ENCODE measurements around the gene THBS2.

THBS2 gene

DNA sequence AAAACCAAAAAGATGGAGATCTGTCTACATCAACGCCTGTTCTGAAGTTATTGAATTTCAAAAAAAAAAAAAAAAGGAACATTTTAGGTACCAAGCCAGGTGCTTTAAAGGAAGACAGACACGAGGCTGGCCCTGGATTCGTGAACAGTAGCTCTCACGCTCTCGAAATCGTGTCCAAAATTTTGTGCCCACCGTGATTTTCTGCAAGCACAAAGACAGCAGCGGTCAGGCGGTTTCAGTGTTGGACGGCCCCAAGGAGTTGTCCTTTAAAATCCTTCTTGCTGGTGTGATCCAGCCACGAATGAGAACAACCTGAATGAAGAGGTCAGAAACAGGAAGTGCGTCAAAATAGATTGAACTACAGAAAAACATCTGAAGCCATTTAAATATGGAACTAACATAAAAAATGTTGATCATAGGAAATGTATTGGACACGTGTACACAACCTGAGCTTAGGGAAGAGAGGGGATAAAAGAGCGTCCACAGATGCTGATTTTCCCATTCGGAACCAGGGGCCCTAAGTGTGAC is 78.2 kb downstream of the THBS2 start:
- Histone ChIP-seq H3K9me3 (ENCODE audit: low read length) (no peaks in the 10 kb centered on the region), H3K27ac (ENCODE audit: low read depth, low read length, poor library complexity, severe bottlenecking) (no peak overlapping the region), H3K9ac (ENCODE audit: low read length) (no peak overlapping the region), H4K20me1 (ENCODE audit: insufficient read depth, low read length) (no peaks in the 10 kb centered on the region), H3K36me3 (ENCODE audit: insufficient read depth, low read length) (no peaks in the 10 kb centered on the region), H2AFZ (ENCODE audit: low read length) (no peak overlapping the region), H3F3A (ENCODE audit: insufficient read depth, low read length) (no peaks in the 10 kb centered on the region), H3K4me2 (ENCODE audit: low read length) (no peak overlapping the region; the same call in 1 of the 2 replicates), H3K79me2 (ENCODE audit: insufficient read depth, low read length) (no peaks in the 10 kb centered on the region), H3K4me1 (ENCODE audit: insufficient read depth, low read length, severe bottlenecking) (no peaks in the 10 kb centered on the region), H3K27me3 (ENCODE audit: insufficient read depth, low read length) (no peaks in the 10 kb centered on the region), H3K9me2 (ENCODE audit: low read depth, low read length) (no peaks in the 10 kb centered on the region), H3K4me3 (ENCODE audit: low read depth, low read length, poor library complexity, severe bottlenecking) (no peak overlapping the region)
- TF ChIP-seq, protein P1, sequence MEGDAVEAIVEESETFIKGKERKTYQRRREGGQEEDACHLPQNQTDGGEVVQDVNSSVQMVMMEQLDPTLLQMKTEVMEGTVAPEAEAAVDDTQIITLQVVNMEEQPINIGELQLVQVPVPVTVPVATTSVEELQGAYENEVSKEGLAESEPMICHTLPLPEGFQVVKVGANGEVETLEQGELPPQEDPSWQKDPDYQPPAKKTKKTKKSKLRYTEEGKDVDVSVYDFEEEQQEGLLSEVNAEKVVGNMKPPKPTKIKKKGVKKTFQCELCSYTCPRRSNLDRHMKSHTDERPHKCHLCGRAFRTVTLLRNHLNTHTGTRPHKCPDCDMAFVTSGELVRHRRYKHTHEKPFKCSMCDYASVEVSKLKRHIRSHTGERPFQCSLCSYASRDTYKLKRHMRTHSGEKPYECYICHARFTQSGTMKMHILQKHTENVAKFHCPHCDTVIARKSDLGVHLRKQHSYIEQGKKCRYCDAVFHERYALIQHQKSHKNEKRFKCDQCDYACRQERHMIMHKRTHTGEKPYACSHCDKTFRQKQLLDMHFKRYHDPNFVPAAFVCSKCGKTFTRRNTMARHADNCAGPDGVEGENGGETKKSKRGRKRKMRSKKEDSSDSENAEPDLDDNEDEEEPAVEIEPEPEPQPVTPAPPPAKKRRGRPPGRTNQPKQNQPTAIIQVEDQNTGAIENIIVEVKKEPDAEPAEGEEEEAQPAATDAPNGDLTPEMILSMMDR (IDR thresholded peaks at IDR 0.05; ENCODE audit: low read length) = no peak
- no peak for TF ChIP-seq EZH2 (IDR thresholded peaks at IDR 0.05; ENCODE audit: borderline replicate concordance, low read length)

DNA sequence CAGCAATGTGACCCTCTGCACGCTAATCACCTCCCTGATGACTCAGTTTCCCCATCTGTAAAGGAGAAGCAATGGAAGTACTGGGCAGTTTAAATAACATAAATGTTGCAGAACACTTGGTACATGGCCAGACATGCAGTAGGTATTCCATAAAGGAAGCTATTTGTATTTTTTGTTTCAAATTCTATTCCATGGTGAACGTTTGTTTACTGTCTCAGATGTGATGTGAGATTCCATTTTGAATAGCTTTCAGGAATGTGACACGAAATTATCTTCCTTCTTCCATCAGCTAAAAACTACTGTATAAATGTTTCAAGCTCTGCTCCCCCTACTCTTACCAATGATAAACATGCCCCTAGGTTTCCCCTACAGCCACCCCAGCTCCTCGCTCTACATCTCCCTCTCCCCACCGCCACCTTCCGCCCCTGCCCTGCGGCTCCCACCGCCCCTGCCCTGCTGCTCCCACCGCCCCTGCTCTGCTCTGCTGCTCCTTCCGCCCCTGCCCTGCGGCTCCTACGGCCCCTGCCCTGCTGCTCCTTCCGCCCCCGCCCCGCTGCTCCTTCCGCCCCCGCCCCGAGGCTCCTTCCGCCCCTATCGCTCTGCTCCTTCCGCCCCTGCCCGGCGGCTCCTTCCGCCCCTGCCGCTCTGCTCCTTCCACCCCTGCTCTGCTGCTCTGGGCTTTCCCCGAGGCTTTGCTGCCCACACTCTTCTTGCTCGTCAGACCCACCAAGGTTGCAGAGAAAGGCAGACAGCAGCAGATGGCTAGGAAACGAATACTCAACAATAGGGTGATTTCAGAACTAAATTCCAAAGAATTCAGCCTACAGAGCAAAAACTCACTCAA is 78.9 kb downstream of the THBS2 start:
- Histone ChIP-seq H3K4me1 (ENCODE audit: insufficient read depth, low read length, severe bottlenecking) (no peaks in the 10 kb centered on the region), H3K9ac (ENCODE audit: low read length) (no peak overlapping the region), H3K9me2 (ENCODE audit: low read depth, low read length) (no peaks in the 10 kb centered on the region), H3F3A (ENCODE audit: insufficient read depth, low read length) (no peaks in the 10 kb centered on the region), H3K27me3 (ENCODE audit: insufficient read depth, low read length) (no peaks in the 10 kb centered on the region), H3K4me2 (ENCODE audit: low read length) (no peak overlapping the region; the same call in 1 of the 2 replicates), H3K36me3 (ENCODE audit: insufficient read depth, low read length) (no peaks in the 10 kb centered on the region), H3K79me2 (ENCODE audit: insufficient read depth, low read length) (no peaks in the 10 kb centered on the region), H3K27ac (ENCODE audit: low read depth, low read length, poor library complexity, severe bottlenecking) (no peak overlapping the region), H3K9me3 (ENCODE audit: low read length) (no peaks in the 10 kb centered on the region), H4K20me1 (ENCODE audit: insufficient read depth, low read length) (no peaks in the 10 kb centered on the region), H2AFZ (ENCODE audit: low read length) (no peak overlapping the region), H3K4me3 (ENCODE audit: low read depth, low read length, poor library complexity, severe bottlenecking) (no peak overlapping the region)
- TF ChIP-seq, protein P1 (IDR thresholded peaks at IDR 0.05; ENCODE audit: low read length) = no peak
- no peak for TF ChIP-seq EZH2 (IDR thresholded peaks at IDR 0.05; ENCODE audit: borderline replicate concordance, low read length)

DNA sequence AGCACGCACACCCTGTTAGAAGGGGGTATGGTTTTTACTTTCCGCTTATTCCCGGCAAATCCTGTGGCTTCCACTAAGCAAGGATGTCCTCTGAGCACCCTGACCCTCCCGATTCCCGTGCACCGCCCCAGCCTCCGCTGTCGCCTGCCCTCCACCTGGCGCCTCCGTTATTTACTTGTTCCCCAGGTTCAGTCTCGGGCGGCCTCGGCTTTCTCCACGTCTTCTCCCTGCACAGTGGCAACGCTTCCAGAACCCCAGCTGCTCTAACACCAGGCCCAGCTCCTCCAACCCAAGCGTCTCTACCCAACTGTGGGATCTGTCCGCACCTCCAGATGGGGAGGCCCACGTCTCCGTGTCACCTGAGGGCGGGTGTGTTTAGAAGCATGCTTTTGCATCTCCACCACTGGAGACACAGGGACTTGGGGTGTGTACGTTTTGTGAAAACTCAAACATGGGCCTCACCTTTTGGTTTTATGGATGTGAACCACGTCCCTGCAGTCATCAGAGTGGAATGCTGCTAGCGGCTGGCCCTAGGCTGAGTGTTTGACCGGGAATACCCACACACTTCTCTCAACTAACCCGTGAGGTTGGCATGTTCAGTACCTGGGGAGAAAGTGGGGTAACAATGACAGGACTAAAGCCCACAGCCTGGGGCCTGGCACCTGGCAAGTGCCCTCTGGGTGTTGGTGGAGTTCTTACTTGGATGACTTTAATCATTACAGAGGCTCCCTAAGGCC is 79.9 kb downstream of the THBS2 start:
- H3K4me3 ChIP-seq (ENCODE audit: low read depth, low read length, poor library complexity, severe bottlenecking) = no peak overlapping the region
- no peak overlapping the region for H3K27ac ChIP-seq (ENCODE audit: low read depth, low read length, poor library complexity, severe bottlenecking)
- H3F3A ChIP-seq (ENCODE audit: insufficient read depth, low read length) = no peaks in the 10 kb centered on the region
- H4K20me1 ChIP-seq (ENCODE audit: insufficient read depth, low read length) = no peaks in the 10 kb centered on the region
- no peak overlapping the region for H3K9ac ChIP-seq (ENCODE audit: low read length)
- H2AFZ ChIP-seq (ENCODE audit: low read length) = no peak overlapping the region
- no peaks in the 10 kb centered on the region for H3K9me2 ChIP-seq (ENCODE audit: low read depth, low read length)
- H3K4me1 ChIP-seq (ENCODE audit: insufficient read depth, low read length, severe bottlenecking) = no peaks in the 10 kb centered on the region
- H3K9me3 ChIP-seq (ENCODE audit: low read length) = no peaks in the 10 kb centered on the region
- no peaks in the 10 kb centered on the region for H3K27me3 ChIP-seq (ENCODE audit: insufficient read depth, low read length)
- no peaks in the 10 kb centered on the region for H3K36me3 ChIP-seq (ENCODE audit: insufficient read depth, low read length)
- TF ChIP-seq, protein P1 (IDR thresholded peaks at IDR 0.05; ENCODE audit: low read length) = no peak
- TF ChIP-seq EZH2 (IDR thresholded peaks at IDR 0.05; ENCODE audit: borderline replicate concordance, low read length) = no peak
- H3K4me2 ChIP-seq (ENCODE audit: low read length) = no peak overlapping the region
- no peaks in the 10 kb centered on the region for H3K79me2 ChIP-seq (ENCODE audit: insufficient read depth, low read length)

All from OCI-LY1 (cell line).